Fibroblast of lung (primary cell): Measurements from ENCODE around the gene SCFD2. TPM values are rescaled to one million over a fixed set of nuclear protein-coding genes. Genes with fewer than 3 reads are reported as not detected.
"Not testable (repeated sequence)": the region's sequence is repeated elsewhere in the genome, so short reads cannot be mapped to it uniquely, and the experiment has no call there.

Experiments used
- DNase-seq, 2 donors: peaks; one replicate each; pipeline versions ENCODE4 v3.0.0 to v3.0.0-alpha.2; 2010; ENCODE audit warnings: low read depth in 2 of 2
- H2AFZ ChIP-seq: 2 replicates; pipeline ENCODE4 v1.5.1; 2012; ENCODE audit warnings: low read length, control low read depth, inconsistent platforms
- H3K27ac ChIP-seq: 2 replicates; pipeline ENCODE4 v1.5.1; 2011; ENCODE audit warnings: low read length, control low read depth; ENCODE audit not compliant: insufficient read depth
- H3K27me3 ChIP-seq: 2 replicates; pipeline ENCODE4 v1.5.1; 2011; ENCODE audit warnings: mild to moderate bottlenecking, low read length; ENCODE audit not compliant: control insufficient read depth, insufficient read depth
- H3K36me3 ChIP-seq: 2 replicates; pipeline ENCODE4 v1.5.1; 2011; ENCODE audit warnings: low read length; ENCODE audit not compliant: control insufficient read depth, insufficient read depth
- H3K4me1 ChIP-seq: 2 replicates; pipeline ENCODE4 v1.5.1; 2011; ENCODE audit warnings: low read length; ENCODE audit not compliant: control insufficient read depth, insufficient read depth; ENCODE audit errors: extremely low read depth
- H3K4me2 ChIP-seq: 2 replicates; pipeline ENCODE4 v1.5.1; 2011; ENCODE audit warnings: low read length, control low read depth; ENCODE audit not compliant: insufficient read depth; ENCODE audit errors: extremely low read depth
- H3K4me3 ChIP-seq, 4 experiments: fragments of 200-600 bp in 1 of 4; sonication (generic) in 1 of 4; replicated peaks in 1 of 4; 2 replicates each; pipeline ENCODE4 v1.5.1; 2011 to 2016; ENCODE audit warnings: low read length in 4 of 4, low read depth in 3 of 4, mild to moderate bottlenecking in 3 of 4, control low read depth in 2 of 4, inconsistent platforms in 1 of 4, mixed read lengths in 1 of 4; ENCODE audit not compliant: insufficient read depth in 1 of 4; ENCODE audit errors: control extremely low read depth in 1 of 4
- H3K79me2 ChIP-seq: 2 replicates; pipeline ENCODE4 v1.5.1; 2012; ENCODE audit warnings: mild to moderate bottlenecking, low read length, inconsistent platforms; ENCODE audit not compliant: control insufficient read depth, insufficient read depth
- H3K9ac ChIP-seq: 2 replicates; pipeline ENCODE4 v1.5.1; 2011; ENCODE audit warnings: mild to moderate bottlenecking, low read length, control low read depth; ENCODE audit not compliant: insufficient read depth
- H3K9me3 ChIP-seq: 2 replicates; pipeline ENCODE4 v1.5.1; 2012; ENCODE audit warnings: low read depth, low read length; ENCODE audit not compliant: control insufficient read depth, insufficient read depth
- H4K20me1 ChIP-seq: 2 replicates; pipeline ENCODE4 v1.5.1; 2011; ENCODE audit warnings: low read length; ENCODE audit not compliant: control insufficient read depth, insufficient read depth; ENCODE audit errors: extremely low read depth
- EZH2 ChIP-seq: IDR thresholded peaks from 2 replicates; pipeline ENCODE4 v1.5.1; 2012; ENCODE audit warnings: low read length, control low read depth, mild to moderate bottlenecking; ENCODE audit errors: missing control alignments
- polyA plus RNA-seq, 2 donors: library from polyadenylated mRNA; depleted of rRNA in 1 of 2; stranded (reverse) in 1 of 2; unstranded in 1 of 2; fragments of >200 nt; gene quantifications; 2 replicates each; pipeline ENCODE4 v1.2.1, GENCODE V29; 2011 to 2012; ENCODE audit warnings: missing spikeins in 1 of 2
- total RNA-seq: library from RNA; depleted of rRNA; stranded (reverse); fragments of >200 nt; gene quantifications from 2 replicates; pipeline ENCODE4 v1.2.1, GENCODE V29; 2014
- TF ChIP-seq, protein P1 (sequence below), 2 donors: IDR thresholded peaks in 1 of 2; conservative IDR thresholded peaks in 1 of 2; 1 replicate in 1 of 2; 2 replicates in 1 of 2; pipeline ENCODE4 v1.5.1; 2011 to 2012; ENCODE audit warnings: low read length in 2 of 2, control low read depth in 1 of 2, inconsistent platforms in 1 of 2, low read depth in 1 of 2, mild to moderate bottlenecking in 1 of 2

Gene SCFD2
- total and polyA plus RNA-seq, 2 donors (not counting 1 experiment from before 2014, with no cell fraction given), result 16.2 to 23.1 TPM

DNA sequence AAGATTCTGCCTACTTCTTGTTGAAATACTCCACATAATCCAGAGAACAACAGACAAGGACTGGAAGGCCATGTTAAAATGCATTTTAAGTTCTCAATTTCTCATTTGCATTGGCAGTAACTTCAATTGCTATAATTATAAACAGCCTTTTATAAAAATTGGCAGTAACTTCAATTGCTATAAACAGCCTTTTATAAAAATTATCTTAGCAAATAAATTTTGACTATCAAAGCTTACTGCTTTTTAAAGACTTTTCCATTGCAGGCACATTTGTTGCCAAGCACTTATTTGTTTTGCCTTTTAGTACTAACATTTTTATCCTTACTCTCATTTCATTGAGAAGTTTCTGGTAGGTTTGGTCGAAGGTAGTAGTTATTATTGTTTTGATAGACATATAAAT is 17.8 kb downstream of the SCFD2 start:
- Histone ChIP-seq H3K36me3 (no peaks in the 10 kb centered on the region), H4K20me1 (no peaks in the 10 kb centered on the region), H3K27ac (no peak overlapping the region), H3K4me1 (peaks cover 5% of the 10 kb centered on the region), H3K27me3 (no peaks in the 10 kb centered on the region), H3K79me2 (peaks cover 1% of the 10 kb centered on the region), H3K4me2 (no peak overlapping the region), H3K4me3 (no peak overlapping the region), H3K9ac (no peak overlapping the region), H2AFZ (no peak overlapping the region), H3K9me3 (no peaks in the 10 kb centered on the region)
- DNase-seq, result no peak
- TF ChIP-seq, protein P1, sequence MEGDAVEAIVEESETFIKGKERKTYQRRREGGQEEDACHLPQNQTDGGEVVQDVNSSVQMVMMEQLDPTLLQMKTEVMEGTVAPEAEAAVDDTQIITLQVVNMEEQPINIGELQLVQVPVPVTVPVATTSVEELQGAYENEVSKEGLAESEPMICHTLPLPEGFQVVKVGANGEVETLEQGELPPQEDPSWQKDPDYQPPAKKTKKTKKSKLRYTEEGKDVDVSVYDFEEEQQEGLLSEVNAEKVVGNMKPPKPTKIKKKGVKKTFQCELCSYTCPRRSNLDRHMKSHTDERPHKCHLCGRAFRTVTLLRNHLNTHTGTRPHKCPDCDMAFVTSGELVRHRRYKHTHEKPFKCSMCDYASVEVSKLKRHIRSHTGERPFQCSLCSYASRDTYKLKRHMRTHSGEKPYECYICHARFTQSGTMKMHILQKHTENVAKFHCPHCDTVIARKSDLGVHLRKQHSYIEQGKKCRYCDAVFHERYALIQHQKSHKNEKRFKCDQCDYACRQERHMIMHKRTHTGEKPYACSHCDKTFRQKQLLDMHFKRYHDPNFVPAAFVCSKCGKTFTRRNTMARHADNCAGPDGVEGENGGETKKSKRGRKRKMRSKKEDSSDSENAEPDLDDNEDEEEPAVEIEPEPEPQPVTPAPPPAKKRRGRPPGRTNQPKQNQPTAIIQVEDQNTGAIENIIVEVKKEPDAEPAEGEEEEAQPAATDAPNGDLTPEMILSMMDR (conservative IDR thresholded peaks at IDR 0.05 in 1 of 2, IDR thresholded peaks at IDR 0.05 in 1 of 2; ENCODE audit: low read depth in 1 of 2, low read length in 2 of 2), result no peak
- no peak for TF ChIP-seq EZH2

GRCh38 chr4:53346920-53347852 is 18.7 kb downstream of the SCFD2 start:
- Histone ChIP-seq H3K79me2 (peaks cover 1% of the 10 kb centered on the region), H2AFZ (no peak overlapping the region), H4K20me1 (no peaks in the 10 kb centered on the region), H3K4me3 (no peak overlapping the region), H3K27me3 (no peaks in the 10 kb centered on the region), H3K36me3 (no peaks in the 10 kb centered on the region), H3K27ac (no peak overlapping the region), H3K9ac (no peak overlapping the region), H3K4me2 (peak overlapping the region; percentile 52), H3K9me3 (no peaks in the 10 kb centered on the region), H3K4me1 (peaks cover 5% of the 10 kb centered on the region)
- DNase-seq, result peak; percentile 21 to 66
- TF ChIP-seq, protein P1 (conservative IDR thresholded peaks at IDR 0.05 in 1 of 2, IDR thresholded peaks at IDR 0.05 in 1 of 2; ENCODE audit: low read depth in 1 of 2, low read length in 2 of 2), result no peak
- no peak for TF ChIP-seq EZH2

GRCh38 chr4:53346392-53346791 is 19.5 kb downstream of the SCFD2 start:
- H3K9me3 ChIP-seq, H3K27me3 ChIP-seq, H3K79me2 ChIP-seq, H3K4me2 ChIP-seq, H3K4me1 ChIP-seq, H4K20me1 ChIP-seq, H3K27ac ChIP-seq, H3K4me3 ChIP-seq, H2AFZ ChIP-seq, DNase-seq, H3K9ac ChIP-seq, H3K36me3 ChIP-seq: not testable (repeated sequence)

GRCh38 chr4:53340145-53340544 is 25.7 kb downstream of the SCFD2 start:
- H3K9ac ChIP-seq, H3K9me3 ChIP-seq, H3K36me3 ChIP-seq, H4K20me1 ChIP-seq, H3K4me1 ChIP-seq, DNase-seq, H3K27ac ChIP-seq, H3K4me3 ChIP-seq, H2AFZ ChIP-seq, H3K4me2 ChIP-seq, H3K79me2 ChIP-seq, H3K27me3 ChIP-seq: not testable (repeated sequence)

- not testable (repeated sequence) for H3K9me3 ChIP-seq, H3K4me1 ChIP-seq, H3K79me2 ChIP-seq, H3K4me3 ChIP-seq, H3K27ac ChIP-seq, H3K36me3 ChIP-seq, H4K20me1 ChIP-seq, DNase-seq, H3K4me2 ChIP-seq, H3K9ac ChIP-seq, H3K27me3 ChIP-seq, H2AFZ ChIP-seq
These were observed 30.9 kb downstream of the SCFD2 start for GRCh38 chr4:53334916-53335315.
